Neuronal stem cell (in vitro differentiated cells): ENCODE results near the gene AKAP5.

Experiments used
- DNase-seq: peaks from one replicate; pipeline ENCODE4 v3.0.0-alpha.2; 2013; ENCODE audit warnings: low spot score
- H2AFZ ChIP-seq: one replicate; pipeline ENCODE4 v1.6.1; 2013; ENCODE audit warnings: mild to moderate bottlenecking, low read length, inconsistent platforms
- H2AK5ac ChIP-seq: 2 replicates; pipeline ENCODE4 v1.6.1; 2013; ENCODE audit warnings: low read depth, mild to moderate bottlenecking, inconsistent platforms, low read length, moderate library complexity, mixed read lengths
- H2BK120ac ChIP-seq: 2 replicates; pipeline ENCODE4 v1.6.1; 2013; ENCODE audit warnings: low read depth, mild to moderate bottlenecking, inconsistent platforms, low read length, moderate library complexity, mixed read lengths
- H2BK12ac ChIP-seq: one replicate; pipeline ENCODE4 v1.6.1; 2013; ENCODE audit warnings: low read length, inconsistent platforms
- H2BK15ac ChIP-seq: 2 replicates; pipeline ENCODE4 v1.6.1; 2013; ENCODE audit warnings: mild to moderate bottlenecking, low read length, inconsistent platforms, mixed read lengths
- H2BK5ac ChIP-seq: one replicate; pipeline ENCODE4 v1.6.1; 2013; ENCODE audit warnings: inconsistent platforms, mild to moderate bottlenecking, low read length, moderate library complexity
- H3K14ac ChIP-seq: one replicate; pipeline ENCODE4 v1.6.1; 2013; ENCODE audit warnings: low read length, inconsistent platforms
- H3K18ac ChIP-seq: 2 replicates; pipeline ENCODE4 v1.6.1; 2013; ENCODE audit warnings: low read length, inconsistent platforms
- H3K23ac ChIP-seq: 2 replicates; pipeline ENCODE4 v1.6.1; 2013; ENCODE audit warnings: low read depth, mild to moderate bottlenecking, mixed read lengths, low read length, inconsistent platforms; ENCODE audit not compliant: poor library complexity
- H3K27ac ChIP-seq: replicated peaks from 3 replicates; pipeline ENCODE4 v1.5.1; 2013; ENCODE audit warnings: low read length, inconsistent platforms
- H3K27me3 ChIP-seq, 3 experiments: 2 replicates each; pipeline ENCODE4 v1.6.1; 2013; ENCODE audit warnings: low read length in 3 of 3, mild to moderate bottlenecking in 2 of 3, inconsistent platforms in 1 of 3, low read depth in 1 of 3, mixed read lengths in 1 of 3, moderate library complexity in 1 of 3; ENCODE audit not compliant: control insufficient read depth in 3 of 3, insufficient read depth in 3 of 3
- H3K36me3 ChIP-seq, 2 donors: replicated peaks in 1 of 2; 2 replicates each; pipeline ENCODE4 v1.6.1; 2013; ENCODE audit warnings: low read length in 2 of 2; ENCODE audit not compliant: control insufficient read depth in 2 of 2, insufficient read depth in 2 of 2
- H3K4ac ChIP-seq: 2 replicates; pipeline ENCODE4 v1.6.1; 2013; ENCODE audit warnings: inconsistent platforms, mild to moderate bottlenecking, low read length, moderate library complexity
- H3K4me1 ChIP-seq, 2 donors: 1 replicate in 1 of 2; 2 replicates in 1 of 2; pipeline ENCODE4 v1.6.1; 2013; ENCODE audit warnings: low read length in 2 of 2, low read depth in 1 of 2; ENCODE audit not compliant: control insufficient read depth in 2 of 2, insufficient read depth in 1 of 2
- H3K4me2 ChIP-seq: one replicate; pipeline ENCODE4 v1.6.1; 2013; ENCODE audit warnings: mild to moderate bottlenecking, low read length, inconsistent platforms; ENCODE audit not compliant: insufficient read depth, poor library complexity, severe bottlenecking
- H3K4me3 ChIP-seq, 2 donors: 2 replicates each; pipeline ENCODE4 v1.5.1; 2013; ENCODE audit warnings: low read length in 2 of 2, mild to moderate bottlenecking in 2 of 2, inconsistent platforms in 1 of 2, moderate library complexity in 1 of 2
- H3K79me1 ChIP-seq: one replicate; pipeline ENCODE4 v1.6.1; 2013; ENCODE audit warnings: low read depth, mild to moderate bottlenecking, inconsistent platforms, low read length, moderate library complexity
- H3K9ac ChIP-seq: one replicate; pipeline ENCODE4 v1.6.1; 2013; ENCODE audit warnings: mild to moderate bottlenecking, low read depth, low read length, inconsistent platforms; ENCODE audit not compliant: poor library complexity
- H3K9me3 ChIP-seq, 2 donors: replicated peaks in 1 of 2; 2 replicates each; pipeline versions ENCODE3 to v1.6.1; 2013; ENCODE audit warnings: low read length in 2 of 2, mild to moderate bottlenecking in 2 of 2, inconsistent platforms in 1 of 2, low read depth in 1 of 2, mixed read lengths in 1 of 2, moderate library complexity in 1 of 2; ENCODE audit not compliant: control insufficient read depth in 2 of 2, insufficient read depth in 1 of 2
- H4K8ac ChIP-seq: one replicate; pipeline ENCODE4 v1.6.1; 2013; ENCODE audit warnings: low read depth, mild to moderate bottlenecking, inconsistent platforms, low read length, moderate library complexity
- H4K91ac ChIP-seq: one replicate; pipeline ENCODE4 v1.6.1; 2013; ENCODE audit warnings: low read length, low read depth, mild to moderate bottlenecking, inconsistent platforms; ENCODE audit not compliant: poor library complexity
- WGBS, 2 donors: extraction: QIAGEN DNeasy Blood & Tissue Kit; methylation state at CpG; one replicate each; pipeline ENCODE4 v1.1.7; 2013; ENCODE audit warnings: missing lambda C conversion rate in 2 of 2, mixed read lengths in 1 of 2; ENCODE audit not compliant: insufficient read length in 2 of 2, insufficient replicate concordance in 1 of 2; ENCODE audit errors: extremely low coverage in 2 of 2; 5-methylcytosine and 5-hydroxymethylcytosine counted together

AKAP5 gene

GRCh38 chr14:64493455-64493854 lies 28.2 kb downstream of the AKAP5 start:
- Histone ChIP-seq H3K79me1 (peaks cover 2% of the 10 kb centered on the region), H2BK12ac (no peak overlapping the region), H3K27ac (no peak overlapping the region), H3K4me2 (no peak overlapping the region), H3K36me3 (peaks cover 3 to 51% of the 10 kb centered on the region in 2 donors), H2BK15ac (no peak overlapping the region), H3K4me1 (no peaks in the 10 kb centered on the region), H3K18ac (no peak overlapping the region), H2BK120ac (no peak overlapping the region), H4K91ac (no peak overlapping the region), H3K4me3 (no peak overlapping the region), H3K14ac (no peak overlapping the region), H3K23ac (no peak overlapping the region), H3K4ac (no peak overlapping the region), H3K9ac (no peak overlapping the region), H2AFZ (no peak overlapping the region), H2BK5ac (no peak overlapping the region), H4K8ac (no peak overlapping the region), H3K27me3 (no peaks in the 10 kb centered on the region), H2AK5ac (no peak overlapping the region), H3K9me3 (no peaks in the 10 kb centered on the region)
- no peak for DNase-seq
- no CpG with 5 or more reads among the region's 3 CpGs for WGBS, 2 donors

GRCh38 chr14:64495252-64495651 lies 30.0 kb downstream of the AKAP5 start:
- Histone ChIP-seq H3K4ac (no peak overlapping the region), H3K9me3 (no peaks in the 10 kb centered on the region), H2AFZ (no peak overlapping the region), H3K9ac (no peak overlapping the region), H3K4me1 (no peaks in the 10 kb centered on the region), H2BK120ac (no peak overlapping the region), H2BK12ac (no peak overlapping the region), H2BK5ac (no peak overlapping the region), H3K79me1 (peaks cover 2% of the 10 kb centered on the region), H3K27me3 (no peaks in the 10 kb centered on the region), H3K27ac (no peak overlapping the region), H3K4me3 (no peak overlapping the region), H3K23ac (no peak overlapping the region), H4K8ac (no peak overlapping the region), H3K4me2 (no peak overlapping the region), H2AK5ac (no peak overlapping the region), H3K18ac (no peak overlapping the region), H4K91ac (no peak overlapping the region), H3K36me3 (peaks cover 3 to 42% of the 10 kb centered on the region in 2 donors), H3K14ac (no peak overlapping the region), H2BK15ac (no peak overlapping the region)
- DNase-seq = no peak

GRCh38 chr14:64496764-64497163 lies 31.5 kb downstream of the AKAP5 start:
- H2BK120ac ChIP-seq = no peak overlapping the region
- H2BK15ac ChIP-seq = no peak overlapping the region
- no peak overlapping the region for H3K4me2 ChIP-seq
- H4K91ac ChIP-seq = no peak overlapping the region
- H3K14ac ChIP-seq = no peak overlapping the region
- no peak overlapping the region for H2BK12ac ChIP-seq
- H3K4ac ChIP-seq = no peak overlapping the region
- no peak overlapping the region for H3K9ac ChIP-seq
- H3K27me3 ChIP-seq = no peaks in the 10 kb centered on the region
- no peaks in the 10 kb centered on the region for H3K79me1 ChIP-seq
- no peak overlapping the region for H3K27ac ChIP-seq
- no peak for DNase-seq
- no peak overlapping the region for H3K23ac ChIP-seq
- H2AFZ ChIP-seq = no peak overlapping the region
- peaks cover 0 to 4% of the 10 kb centered on the region in 2 donors for H3K4me1 ChIP-seq
- no peak overlapping the region for H2BK5ac ChIP-seq
- no peaks in the 10 kb centered on the region for H3K9me3 ChIP-seq
- H2AK5ac ChIP-seq = no peak overlapping the region
- H3K18ac ChIP-seq = no peak overlapping the region
- no peak overlapping the region for H3K4me3 ChIP-seq
- H3K36me3 ChIP-seq = peaks cover 0 to 36% of the 10 kb centered on the region in 2 donors
- no peak overlapping the region for H4K8ac ChIP-seq

GRCh38 chr14:64500088-64500487 lies 34.8 kb downstream of the AKAP5 start:
- Histone ChIP-seq H3K4me1 (peaks cover 6 to 13% of the 10 kb centered on the region in 2 donors), H3K27me3 (no peaks in the 10 kb centered on the region), H3K4me3 (no peak overlapping the region), H4K91ac (no peak overlapping the region), H3K9me3 (no peaks in the 10 kb centered on the region), H2BK15ac (no peak overlapping the region), H3K23ac (no peak overlapping the region), H3K4ac (no peak overlapping the region), H3K14ac (no peak overlapping the region), H3K27ac (no peak overlapping the region), H2AFZ (no peak overlapping the region), H3K4me2 (no peak overlapping the region), H2AK5ac (no peak overlapping the region), H3K9ac (no peak overlapping the region), H3K18ac (no peak overlapping the region), H2BK12ac (no peak overlapping the region), H3K36me3 (peaks cover 0 to 25% of the 10 kb centered on the region in 2 donors), H4K8ac (no peak overlapping the region), H3K79me1 (no peaks in the 10 kb centered on the region), H2BK120ac (no peak overlapping the region), H2BK5ac (no peak overlapping the region)
- no CpG with 5 or more reads among the region's 1 CpG for WGBS, 2 donors
- no peak for DNase-seq
